ENCODE data around the gene OOSP1.

The OOSP1 gene

GRCh38 chr11:59963733-59964132, 25.5 kb downstream of the OOSP1 start, which contains the start of gene OOSP4A:
Gene OOSP4A, plus strand, starts transcription at chr11:59964033. Its CDS starts 0 bp downstream, at chr11:59964033.
- in situ Hi-C loops (cut with HindIII; ENCODE audit: low pct_ligation_motif_present, low sequenced_read_pairs), result no loop called here
- DNase-seq, result no peak
- no peak for TF ChIP-seq CTCF (IDR thresholded peaks at IDR 0.05; ENCODE audit: low read depth, low read length, missing control alignments)
- Histone ChIP-seq H3K36me3 (replicated peaks) (no peaks in the 10 kb centered on the region), H3K27ac (no peak within 1 kb of the TSS), H3K27me3 (replicated peaks) (no peaks in the 10 kb centered on the region), H3K4me3 (ENCODE audit: low read depth, low read length) (no peak within 1 kb of the TSS)

- DNase-seq, result no peak
- in situ Hi-C loops (cut with HindIII; ENCODE audit: low pct_ligation_motif_present, low sequenced_read_pairs), result no loop called here
- Histone ChIP-seq H3K27ac (no peak overlapping the region), H3K36me3 (replicated peaks) (no peaks in the 10 kb centered on the region), H3K27me3 (replicated peaks) (no peaks in the 10 kb centered on the region), H3K4me3 (ENCODE audit: low read depth, low read length) (no peak overlapping the region)
- TF ChIP-seq CTCF (IDR thresholded peaks at IDR 0.05; ENCODE audit: low read depth, low read length, missing control alignments), result no peak
Measured at GRCh38 chr11:59965424-59965823, 27.2 kb downstream of the OOSP1 start.

GRCh38 chr11:59966201-59966600, 28.0 kb downstream of the OOSP1 start:
- no peaks in the 10 kb centered on the region for H3K27me3 ChIP-seq (replicated peaks)
- TF ChIP-seq CTCF (IDR thresholded peaks at IDR 0.05; ENCODE audit: low read depth, low read length, missing control alignments), result no peak
- H3K27ac ChIP-seq, result no peak overlapping the region
- DNase-seq, result no peak
- H3K36me3 ChIP-seq (replicated peaks), result no peaks in the 10 kb centered on the region
- no peak overlapping the region for H3K4me3 ChIP-seq (ENCODE audit: low read depth, low read length)
- in situ Hi-C loops (cut with HindIII; ENCODE audit: low pct_ligation_motif_present, low sequenced_read_pairs), result no loop called here

- in situ Hi-C loops (cut with HindIII; ENCODE audit: low pct_ligation_motif_present, low sequenced_read_pairs), result no loop called here
- H3K27me3 ChIP-seq (replicated peaks), result no peaks in the 10 kb centered on the region
- no peak overlapping the region for H3K4me3 ChIP-seq (ENCODE audit: low read depth, low read length)
- H3K36me3 ChIP-seq (replicated peaks), result no peaks in the 10 kb centered on the region
- no peak overlapping the region for H3K27ac ChIP-seq
- no peak for TF ChIP-seq CTCF (IDR thresholded peaks at IDR 0.05; ENCODE audit: low read depth, low read length, missing control alignments)
- no peak for DNase-seq
Measured at GRCh38 chr11:59967677-59968394, 29.6 kb downstream of the OOSP1 start.

GRCh38 chr11:59968395-59968783, 30.2 kb downstream of the OOSP1 start:
- no peak overlapping the region for H3K4me3 ChIP-seq (ENCODE audit: low read depth, low read length)
- DNase-seq, result no peak
- no peak for TF ChIP-seq CTCF (IDR thresholded peaks at IDR 0.05; ENCODE audit: low read depth, low read length, missing control alignments)
- no peak overlapping the region for H3K27ac ChIP-seq
- no peaks in the 10 kb centered on the region for H3K27me3 ChIP-seq (replicated peaks)
- in situ Hi-C loops (cut with HindIII; ENCODE audit: low pct_ligation_motif_present, low sequenced_read_pairs), result no loop called here
- no peaks in the 10 kb centered on the region for H3K36me3 ChIP-seq (replicated peaks)

GRCh38 chr11:59973097-59973496, 34.9 kb downstream of the OOSP1 start:
- Histone ChIP-seq H3K27me3 (replicated peaks) (no peaks in the 10 kb centered on the region), H3K4me3 (ENCODE audit: low read depth, low read length) (no peak overlapping the region), H3K27ac (no peak overlapping the region), H3K36me3 (replicated peaks) (no peaks in the 10 kb centered on the region)
- in situ Hi-C loops (cut with HindIII; ENCODE audit: low pct_ligation_motif_present, low sequenced_read_pairs), result no loop called here
- no peak for TF ChIP-seq CTCF (IDR thresholded peaks at IDR 0.05; ENCODE audit: low read depth, low read length, missing control alignments)
- DNase-seq, result no peak
